HG02870 (cell line): ENCODE results near the gene TMEM161A.
"Not testable (repeated sequence)": the region's sequence is repeated elsewhere in the genome, so short reads cannot be mapped to it uniquely, and the experiment has no call there.

Source experiments
- ATAC-seq: cut with Tn5 transposase; IDR thresholded peaks from one replicate; pipeline ENCODE4 v1.9.1; 2021; ENCODE audit warnings: mild to moderate bottlenecking, moderate library complexity; ENCODE audit not compliant: unreplicated experiment

TMEM161A gene

GRCh38 chr19:19155495-19156219 is 17.4 kb upstream of the TMEM161A start:
- peak; percentile 66 for ATAC-seq

- ATAC-seq, result no peak
These were observed 16.7 kb upstream of the TMEM161A start for GRCh38 chr19:19154768-19155494.

- ATAC-seq, result no peak
These were observed 14.5 kb upstream of the TMEM161A start for GRCh38 chr19:19152668-19153384.

GRCh38 chr19:19151418-19151817 is 13.1 kb upstream of the TMEM161A start:
- peak; percentile 62 for ATAC-seq

- ATAC-seq, result no peak
These were observed 11.2 kb upstream of the TMEM161A start for GRCh38 chr19:19149435-19149834.

- not testable (repeated sequence) for ATAC-seq
These were observed 10.2 kb upstream of the TMEM161A start for GRCh38 chr19:19148504-19148903.

- ATAC-seq, result no peak
These were observed 9.1 kb upstream of the TMEM161A start for GRCh38 chr19:19147344-19147743.

- no peak for ATAC-seq
These were observed 8.6 kb upstream of the TMEM161A start for GRCh38 chr19:19146865-19147264.

GRCh38 chr19:19145684-19146608 is 7.7 kb upstream of the TMEM161A start:
- ATAC-seq, result no peak

- no peak for ATAC-seq
These were observed 7.0 kb upstream of the TMEM161A start for GRCh38 chr19:19145281-19145680.

- no peak for ATAC-seq
These were observed 4.1 kb upstream of the TMEM161A start for GRCh38 chr19:19142347-19142746.

GRCh38 chr19:19140476-19140875 is 2.2 kb upstream of the TMEM161A start:
- no peak for ATAC-seq

- ATAC-seq, result no peak
These were observed 1.6 kb upstream of the TMEM161A start for GRCh38 chr19:19139876-19140229.

GRCh38 chr19:19137556-19138108 is 646 bp downstream of the TMEM161A start:
- no peak for ATAC-seq

- not testable (repeated sequence) for ATAC-seq
These were observed 2.6 kb downstream of the TMEM161A start for GRCh38 chr19:19135713-19136112.

GRCh38 chr19:19134687-19135158 is 3.6 kb downstream of the TMEM161A start:
- ATAC-seq, result no peak

GRCh38 chr19:19133985-19134384 is 4.3 kb downstream of the TMEM161A start:
- no peak for ATAC-seq

- ATAC-seq, result no peak
These were observed 5.4 kb downstream of the TMEM161A start for GRCh38 chr19:19132912-19133311.

- no peak for ATAC-seq
These were observed 6.3 kb downstream of the TMEM161A start for GRCh38 chr19:19131989-19132388.

- ATAC-seq, result no peak
These were observed 12.2 kb downstream of the TMEM161A start for GRCh38 chr19:19126102-19126501.
